ENCODE data around the gene AK1. TPM values are rescaled to one million over a fixed set of nuclear protein-coding genes. Genes with fewer than 3 reads are reported as not detected.
A peak's percentile ranks its signal among the peaks of the same experiment; 100 is the strongest.

Gene AK1
- total RNA-seq = 25.7 TPM

- FAIRE-seq = no peak
Observed at GRCh38 chr9:127877566-127877998, at the start of gene AK1. AK1 (minus strand) TSS chr9:127877675; CDS start chr9:127874617, 3,058 bp downstream.

GRCh38 chr9:127926906-127927200, 49.4 kb upstream of the AK1 start:
- no peak for FAIRE-seq
- DNase-seq (ENCODE audit: low spot score in 2 of 2) = no peak

More at GRCh38 chr9:127877566-127877998, at the start of gene AK1:
- DNase-seq (ENCODE audit: low spot score in 2 of 2) = peak; percentile 83 to 89

- no peak for DNase-seq (ENCODE audit: low spot score in 2 of 2)
Observed at GRCh38 chr9:127925959-127926905, 48.8 kb upstream of the AK1 start.

GRCh38 chr9:127924736-127925444, 47.4 kb upstream of the AK1 start:
- DNase-seq (ENCODE audit: low spot score in 2 of 2) (no peak), FAIRE-seq (no peak)

More at GRCh38 chr9:127925959-127926905, 48.8 kb upstream of the AK1 start:
- FAIRE-seq = no peak

GRCh38 chr9:127923771-127924170, 46.3 kb upstream of the AK1 start:
- no peak for FAIRE-seq
- no peak for DNase-seq (ENCODE audit: low spot score in 2 of 2)

GRCh38 chr9:127923046-127923445, 45.6 kb upstream of the AK1 start:
- FAIRE-seq (no peak), DNase-seq (ENCODE audit: low spot score in 2 of 2) (no peak)

GRCh38 chr9:127921557-127922120, 44.2 kb upstream of the AK1 start:
- DNase-seq (ENCODE audit: low spot score in 2 of 2) (peak; percentile 86 to 91), FAIRE-seq (no peak)

- DNase-seq (ENCODE audit: low spot score in 2 of 2) (no peak), FAIRE-seq (no peak)
Observed at GRCh38 chr9:127920794-127921193, 43.3 kb upstream of the AK1 start.

GRCh38 chr9:127919253-127919815, 41.9 kb upstream of the AK1 start:
- FAIRE-seq (no peak), DNase-seq (ENCODE audit: low spot score in 2 of 2) (no peak)

- FAIRE-seq = no peak
- no peak for DNase-seq (ENCODE audit: low spot score in 2 of 2)
Observed at GRCh38 chr9:127918183-127919107, 41.0 kb upstream of the AK1 start.

- DNase-seq (ENCODE audit: low spot score in 2 of 2) = no peak
- no peak for FAIRE-seq
Observed at GRCh38 chr9:127917603-127918002, 40.1 kb upstream of the AK1 start.

GRCh38 chr9:127916720-127917581, 39.5 kb upstream of the AK1 start, which contains the start of gene ST6GALNAC4:
ST6GALNAC4 (minus strand) TSS chr9:127917041; CDS start chr9:127916419, 622 bp downstream.
- FAIRE-seq = no peak
- DNase-seq (ENCODE audit: low spot score in 2 of 2) = peak; percentile 97 to 99

- FAIRE-seq (no peak), DNase-seq (ENCODE audit: low spot score in 2 of 2) (no peak)
Observed at GRCh38 chr9:127915801-127916719, 38.6 kb upstream of the AK1 start.

GRCh38 chr9:127915325-127915752, 37.9 kb upstream of the AK1 start:
- no peak for FAIRE-seq
- DNase-seq (ENCODE audit: low spot score in 2 of 2) = no peak

- no peak for FAIRE-seq
Observed at GRCh38 chr9:127913682-127914081, 36.2 kb upstream of the AK1 start.

GRCh38 chr9:127912882-127913281, 35.4 kb upstream of the AK1 start:
- no peak for FAIRE-seq

More at GRCh38 chr9:127913682-127914081, 36.2 kb upstream of the AK1 start:
- no peak for DNase-seq (ENCODE audit: low spot score in 2 of 2)

GRCh38 chr9:127912296-127912695, 34.8 kb upstream of the AK1 start:
- DNase-seq (ENCODE audit: low spot score in 2 of 2) (no peak), FAIRE-seq (no peak)

More at GRCh38 chr9:127912882-127913281, 35.4 kb upstream of the AK1 start:
- no peak for DNase-seq (ENCODE audit: low spot score in 2 of 2)
